ENCODE results near the gene HVCN1.
A peak's percentile ranks its signal among the peaks of the same experiment; 100 is the strongest.
"Not testable (repeated sequence)": the region's sequence is repeated elsewhere in the genome, so short reads cannot be mapped to it uniquely, and the experiment has no call there.

HVCN1 gene

DNA sequence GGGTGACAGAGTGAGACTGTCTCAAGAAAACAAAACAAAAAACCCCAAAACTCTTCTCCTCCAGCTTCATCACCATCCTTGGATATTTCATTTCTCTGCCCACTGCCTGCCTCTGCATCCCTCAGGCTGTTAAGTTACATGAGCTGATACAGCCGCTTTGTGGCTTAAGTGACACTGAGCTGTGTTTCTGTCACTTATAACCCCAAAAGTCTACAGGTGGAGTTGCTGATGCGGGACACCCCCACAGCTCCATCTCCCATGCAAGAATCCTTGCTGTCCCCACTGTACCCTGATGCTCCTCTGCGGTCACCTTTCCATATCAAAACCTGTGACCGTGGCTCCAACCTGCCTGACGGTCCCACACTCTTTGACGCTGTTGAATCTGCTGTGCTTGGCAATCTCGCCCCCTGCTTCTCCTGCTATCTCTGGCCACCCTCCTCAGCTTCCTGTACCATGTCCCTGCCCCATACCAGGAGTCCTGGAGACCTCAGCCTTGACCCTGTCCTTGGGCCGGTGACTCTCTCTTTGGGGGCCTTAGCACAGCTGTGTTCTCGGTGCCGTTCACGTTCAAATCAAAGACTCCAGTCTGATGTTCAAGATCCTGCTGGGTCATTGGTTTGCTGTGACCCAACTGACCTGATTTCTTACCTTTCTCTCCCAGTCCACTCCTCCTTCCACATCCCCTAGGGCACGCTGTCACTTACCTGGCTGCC lies 20.3 kb downstream of the HVCN1 start:
- no peak for DNase-seq (ENCODE audit: low read depth)

DNA sequence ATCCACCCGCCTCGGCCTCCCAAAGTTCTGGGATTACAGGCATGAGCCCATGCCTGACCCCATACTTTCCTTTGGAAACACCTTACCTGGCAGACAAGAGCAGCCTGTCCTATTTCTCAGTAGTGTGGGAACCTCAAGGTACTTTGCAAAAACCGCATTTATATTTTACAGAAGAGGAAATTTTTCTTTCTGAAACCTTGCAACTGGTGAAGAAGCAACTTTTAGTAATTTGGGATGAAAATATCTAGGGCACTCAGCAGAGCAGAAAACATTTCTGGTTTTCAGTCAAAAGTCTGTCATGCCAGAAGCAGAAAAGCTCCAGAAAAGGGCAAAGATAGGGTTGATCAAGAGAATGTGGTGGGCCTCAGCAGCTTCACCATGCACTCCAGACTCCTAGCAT lies 21.2 kb downstream of the HVCN1 start:
- DNase-seq (ENCODE audit: low read depth): no peak

DNA sequence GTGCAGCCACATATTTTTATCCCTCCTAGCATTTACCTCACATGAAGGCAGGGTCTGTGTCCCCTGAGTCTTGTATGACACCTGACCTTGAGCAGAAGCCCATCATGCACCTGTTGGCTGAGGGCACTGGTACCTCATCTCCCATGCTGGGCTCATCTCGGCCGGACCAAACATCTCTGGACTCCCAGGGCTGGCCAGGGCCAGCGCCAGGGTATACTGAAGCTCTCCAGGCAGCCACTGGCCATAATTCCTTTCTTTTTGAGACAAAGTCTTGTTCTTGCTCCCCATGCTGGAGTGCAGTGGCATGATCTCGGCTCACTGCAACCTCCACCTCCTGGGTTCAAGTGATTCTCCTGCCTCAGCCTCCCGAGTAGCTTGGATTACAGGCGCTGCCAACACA lies 22.0 kb downstream of the HVCN1 start:
- no peak for DNase-seq (ENCODE audit: low read depth)

DNA sequence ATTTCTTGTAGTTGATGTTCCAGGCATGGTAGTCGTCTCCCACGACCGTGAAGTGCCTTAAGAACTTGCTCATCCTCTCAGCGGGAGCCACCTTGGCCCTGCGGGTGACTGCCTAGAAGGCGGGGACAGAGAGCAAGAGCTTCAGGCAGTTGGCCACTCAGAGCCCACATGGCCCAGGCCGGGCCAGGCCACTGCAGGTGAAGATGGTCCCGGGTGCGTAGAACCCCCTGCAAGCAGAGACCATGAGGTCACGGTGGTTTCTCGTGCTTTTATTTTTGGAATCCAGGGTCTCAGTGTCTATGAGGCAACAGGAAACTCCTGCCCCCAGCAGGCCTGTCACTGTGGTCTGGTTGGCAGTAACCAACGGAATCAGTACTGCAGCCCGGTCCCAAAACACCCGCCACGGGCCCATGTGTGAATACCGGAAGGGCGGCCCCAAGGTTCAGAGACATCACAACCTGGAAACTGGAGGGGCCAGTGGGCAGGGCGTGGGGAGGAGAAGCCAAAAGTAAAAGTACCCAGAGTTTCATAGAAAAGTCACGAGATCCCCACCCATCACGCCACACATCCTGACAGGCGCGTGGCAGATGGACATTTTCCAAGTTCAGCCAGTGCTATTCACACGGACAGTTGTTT lies 27.5 kb downstream of the HVCN1 start:
- no peak for DNase-seq (ENCODE audit: low read depth)

DNA sequence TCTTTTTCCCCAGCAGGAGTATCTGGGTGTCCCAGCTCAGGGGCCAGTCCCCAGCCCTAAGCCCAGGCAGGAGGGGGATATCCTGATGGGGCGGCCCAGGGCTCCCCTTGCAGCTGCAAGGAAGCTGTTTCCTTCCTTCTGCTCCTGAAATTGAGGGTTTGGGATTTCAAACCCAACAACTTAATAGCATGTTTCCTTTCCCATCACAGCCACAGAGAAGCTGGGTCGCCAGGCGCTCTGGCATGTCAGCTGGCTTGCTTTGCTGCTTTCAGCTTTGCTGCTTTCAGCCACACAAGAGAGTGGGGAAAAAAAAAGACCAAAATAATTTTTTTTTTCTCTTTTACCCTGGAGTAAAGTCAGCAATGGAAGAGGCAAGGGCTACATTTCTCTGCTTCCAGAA lies 30.0 kb downstream of the HVCN1 start:
- DNase-seq (ENCODE audit: low read depth): no peak

DNA sequence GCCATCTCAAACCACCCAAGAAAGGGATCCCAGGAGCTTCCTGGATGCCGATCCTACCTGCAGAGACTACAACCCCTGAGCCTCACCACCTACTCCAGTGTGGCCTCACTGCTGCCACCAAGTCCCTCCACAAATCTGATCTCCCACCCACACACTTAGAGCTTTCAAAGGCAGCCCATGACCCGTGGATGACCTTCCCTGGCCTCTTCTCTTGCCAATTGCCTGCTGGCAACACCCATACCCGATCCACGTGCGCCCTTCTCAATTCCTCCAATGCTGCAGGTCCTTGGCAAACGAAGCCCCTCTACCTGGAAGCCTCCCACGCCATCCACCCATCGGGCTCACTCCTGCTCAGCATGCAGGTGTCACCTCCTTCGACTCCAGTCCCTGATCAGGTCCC lies 30.7 kb downstream of the HVCN1 start:
- no peak for DNase-seq (ENCODE audit: low read depth)

DNA sequence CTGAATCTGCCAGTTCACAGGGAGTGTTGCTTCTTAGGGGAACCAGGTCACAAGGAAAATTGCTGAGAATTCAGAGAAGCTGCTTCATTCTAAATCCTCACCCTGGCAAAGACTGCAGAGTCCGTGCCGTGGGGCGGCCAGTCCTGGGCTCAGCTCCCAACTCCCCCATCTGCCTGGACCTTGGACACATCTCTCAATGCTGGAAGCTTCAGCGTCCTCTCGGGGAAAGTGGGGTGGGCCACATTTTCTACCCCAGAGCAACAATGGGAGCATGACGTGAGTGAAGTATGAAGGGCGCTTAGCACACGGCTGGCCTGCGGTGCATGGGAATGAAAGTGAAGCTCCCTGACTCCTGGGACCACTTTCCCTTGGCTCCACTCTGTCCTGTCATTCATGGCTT lies 31.2 kb downstream of the HVCN1 start:
- no peak for DNase-seq (ENCODE audit: low read depth)

DNA sequence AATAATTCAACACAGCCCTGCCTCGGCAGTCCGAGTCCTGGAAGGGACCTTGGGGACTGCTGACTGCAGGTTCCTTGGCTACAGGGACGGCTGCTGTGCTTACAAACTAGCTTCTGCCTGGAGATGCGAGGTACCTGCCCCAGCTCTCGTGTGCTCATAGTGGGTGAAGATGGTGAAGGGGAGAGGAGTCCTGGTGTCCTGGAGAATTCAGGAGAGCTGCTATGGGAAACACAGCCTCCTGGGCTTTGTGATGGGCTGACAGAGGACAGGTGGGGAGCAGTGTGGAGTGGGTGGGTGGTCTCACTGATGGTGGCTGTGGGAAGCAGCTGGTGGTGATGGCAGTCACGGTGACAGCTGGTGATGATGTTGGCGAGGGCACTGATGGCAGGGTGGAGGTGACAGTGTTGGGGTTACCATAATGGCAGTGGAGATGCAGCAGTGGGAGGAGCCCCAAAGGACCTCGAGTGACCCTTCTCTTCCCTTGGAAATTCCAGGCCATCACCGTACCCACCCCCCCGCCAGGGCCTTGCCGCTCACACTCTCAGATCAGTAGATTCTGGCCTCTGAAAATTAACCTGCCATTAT lies 32.8 kb downstream of the HVCN1 start:
- no peak for DNase-seq (ENCODE audit: low read depth)

DNA sequence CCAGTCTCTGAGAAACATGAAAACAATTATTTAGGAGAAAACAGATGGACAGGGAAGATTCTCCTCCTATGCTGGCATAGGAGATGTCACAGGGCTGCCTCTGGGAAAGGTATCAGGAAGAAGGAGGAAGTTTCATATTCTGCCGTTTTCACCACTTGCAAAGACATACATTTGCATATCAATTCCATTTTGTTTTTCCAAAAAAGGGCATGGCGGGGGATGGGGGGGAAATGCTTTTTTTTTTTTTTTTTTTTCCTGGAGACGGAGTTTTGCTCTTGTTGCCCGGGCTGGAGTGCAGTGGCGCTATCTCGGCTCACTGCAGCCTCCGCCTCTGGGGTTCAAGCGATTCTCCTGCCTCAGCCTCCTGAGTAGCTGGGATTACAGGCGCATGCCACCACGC lies 34.7 kb downstream of the HVCN1 start:
- not testable (repeated sequence) for DNase-seq (ENCODE audit: low read depth)

DNA sequence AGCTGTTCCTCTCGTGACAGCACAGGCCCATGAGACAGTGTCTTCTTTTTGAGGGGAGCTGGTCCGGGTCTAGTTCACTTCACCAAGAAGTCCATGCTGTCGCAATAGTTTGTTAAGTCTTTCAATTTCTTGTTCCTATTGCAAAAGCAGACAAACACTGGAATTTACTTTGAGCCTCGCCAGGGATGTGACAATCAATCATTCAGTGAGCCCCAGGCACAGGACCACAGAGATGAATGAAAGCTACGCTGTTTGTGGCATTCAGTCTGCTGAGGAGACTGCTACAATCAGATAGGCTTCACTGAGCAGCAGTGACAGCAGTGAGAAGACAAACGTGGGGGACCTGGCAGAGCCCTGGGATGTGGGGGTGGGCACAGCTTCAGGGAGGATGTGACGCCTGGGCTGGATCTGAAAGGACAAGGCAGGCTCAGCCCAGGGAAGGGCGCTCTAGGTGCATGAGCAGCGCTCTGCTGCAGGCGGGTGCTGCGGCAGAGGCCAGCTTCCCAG lies 39.5 kb downstream of the HVCN1 start:
- DNase-seq (ENCODE audit: low read depth): no peak

DNA sequence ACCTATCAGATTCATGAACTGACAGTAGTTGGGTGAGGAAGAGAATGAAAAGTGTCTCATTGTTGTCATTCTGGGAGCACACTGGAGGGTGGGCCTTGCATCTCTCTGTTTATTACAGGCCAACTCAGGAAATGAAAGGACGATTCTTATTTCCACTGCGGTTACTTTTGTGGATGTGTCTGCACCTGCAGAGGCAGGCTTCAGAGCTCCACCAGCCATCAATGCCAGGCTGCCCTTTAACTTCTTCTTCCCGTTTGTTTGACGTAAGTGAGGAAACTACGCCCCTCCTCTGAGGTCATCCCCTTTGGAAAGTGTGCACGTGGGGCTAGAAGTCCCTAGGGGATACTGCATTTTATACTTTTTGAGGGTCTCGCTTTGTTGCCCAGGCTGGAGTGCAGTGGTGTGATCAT lies 41.3 kb downstream of the HVCN1 start:
- no peak for DNase-seq (ENCODE audit: low read depth)

DNA sequence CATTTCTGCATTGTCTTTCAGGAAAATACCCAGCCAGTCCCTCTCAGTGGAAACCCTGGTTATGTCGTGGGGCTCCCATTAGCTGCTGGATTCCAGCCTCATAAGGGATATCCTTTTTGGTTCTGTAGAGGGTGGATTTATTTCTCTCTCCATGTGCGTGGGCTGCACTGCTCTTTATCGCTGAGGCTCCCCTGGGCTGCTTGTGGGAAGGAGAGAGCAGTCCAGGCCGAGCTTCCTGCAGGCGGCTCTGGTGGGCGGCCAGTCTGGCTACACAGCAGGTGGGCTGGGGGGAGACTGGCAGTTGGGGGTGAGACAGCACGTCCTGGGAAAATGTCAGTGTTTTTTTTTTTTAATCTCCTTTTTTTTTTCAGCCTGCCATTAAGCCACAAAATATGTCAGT lies 47.4 kb downstream of the HVCN1 start:
- DNase-seq (ENCODE audit: low read depth): no peak

DNA sequence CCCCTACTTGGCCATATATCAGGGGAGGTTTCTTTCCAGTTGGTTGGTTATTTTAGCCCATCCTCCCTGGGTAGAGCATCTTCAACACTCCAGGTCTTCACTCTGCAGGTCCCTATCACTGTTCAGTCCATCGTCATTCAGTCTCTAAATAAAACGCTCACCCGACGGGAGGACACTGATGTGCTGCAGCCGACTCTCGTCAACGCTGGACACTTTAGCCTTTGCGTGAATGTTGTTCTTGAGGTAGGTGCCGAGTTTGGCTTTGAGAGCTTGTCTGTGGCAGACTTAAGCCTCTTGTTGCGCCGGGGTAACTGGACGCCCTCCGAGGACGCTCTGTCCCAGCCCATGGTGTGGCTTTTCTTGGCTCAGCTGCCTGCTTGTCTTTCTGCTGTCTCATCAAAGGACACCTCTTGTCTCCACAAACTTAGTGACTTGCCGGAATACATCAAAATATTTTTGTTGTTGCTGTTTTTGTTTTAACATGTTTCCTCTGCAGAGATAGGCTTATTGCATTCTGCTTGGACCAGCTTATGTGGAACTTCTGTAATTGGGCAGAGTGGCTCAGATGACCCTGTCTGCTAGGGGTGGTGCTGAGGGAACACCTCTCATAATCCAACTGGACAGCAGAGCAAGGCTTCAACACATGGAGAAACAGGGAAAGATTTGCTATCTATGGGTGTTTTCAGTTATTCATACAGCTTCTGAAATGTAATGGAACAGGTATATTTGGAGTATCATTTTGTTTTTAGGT lies 48.5 kb downstream of the HVCN1 start:
- DNase-seq (ENCODE audit: low read depth): no peak

DNA sequence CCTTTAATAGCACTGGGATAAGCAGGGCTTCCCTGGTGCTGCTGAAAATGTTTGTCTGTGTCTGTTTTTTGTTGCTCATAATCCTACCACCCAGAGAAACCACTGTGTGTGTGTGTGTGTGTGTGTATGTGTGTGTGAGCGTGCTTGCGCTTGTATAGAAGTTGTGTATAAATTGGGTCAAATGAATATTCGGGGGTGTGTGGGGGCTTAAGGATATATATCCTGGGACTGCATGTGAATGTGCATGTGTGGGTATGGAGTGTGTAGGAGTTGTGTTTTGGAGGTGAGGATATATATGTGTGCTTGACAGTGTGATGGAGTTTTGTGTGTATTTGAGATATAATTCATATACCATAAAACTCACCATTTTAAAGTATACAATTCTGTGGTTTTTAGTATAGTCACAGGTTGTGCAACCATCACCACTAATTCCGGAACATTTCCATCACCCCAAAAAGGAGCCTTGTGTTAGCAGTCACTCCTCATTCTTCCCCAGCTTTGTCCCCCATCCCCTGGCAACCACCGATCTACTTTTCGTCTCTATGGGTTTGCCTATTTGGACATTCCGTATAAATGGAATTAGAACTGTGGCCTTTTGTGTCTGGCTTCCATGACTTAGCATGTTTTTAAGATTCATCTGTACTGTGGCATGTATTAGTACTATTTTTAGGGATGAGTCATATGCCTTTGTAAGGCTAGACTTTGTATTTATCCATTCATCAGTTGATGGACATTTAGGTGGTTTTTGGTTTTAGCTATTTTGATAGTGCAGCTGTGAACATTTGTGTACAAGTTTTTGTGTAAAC lies 49.4 kb downstream of the HVCN1 start:
- peak; percentile 20 for DNase-seq (ENCODE audit: low read depth)

DNA sequence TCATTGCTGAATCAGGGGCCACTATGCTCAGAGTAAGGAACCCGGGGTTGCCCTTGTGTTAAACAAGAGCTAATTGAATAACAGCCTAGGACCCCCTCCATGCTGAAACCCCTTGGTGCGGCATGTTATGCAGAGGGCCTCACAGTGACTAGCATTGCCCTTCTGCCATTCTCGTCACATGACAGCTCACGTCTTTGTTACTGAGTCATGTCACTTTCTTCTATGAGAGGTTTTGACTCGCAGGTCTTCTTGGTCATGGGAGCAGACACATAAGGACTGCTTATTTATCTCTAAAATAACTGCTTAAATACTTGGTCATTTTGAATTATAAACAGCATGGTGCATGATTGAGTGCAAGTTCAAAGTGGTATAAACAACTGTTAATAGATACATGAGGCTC lies 50.1 kb downstream of the HVCN1 start:
- DNase-seq (ENCODE audit: low read depth): no peak

DNA sequence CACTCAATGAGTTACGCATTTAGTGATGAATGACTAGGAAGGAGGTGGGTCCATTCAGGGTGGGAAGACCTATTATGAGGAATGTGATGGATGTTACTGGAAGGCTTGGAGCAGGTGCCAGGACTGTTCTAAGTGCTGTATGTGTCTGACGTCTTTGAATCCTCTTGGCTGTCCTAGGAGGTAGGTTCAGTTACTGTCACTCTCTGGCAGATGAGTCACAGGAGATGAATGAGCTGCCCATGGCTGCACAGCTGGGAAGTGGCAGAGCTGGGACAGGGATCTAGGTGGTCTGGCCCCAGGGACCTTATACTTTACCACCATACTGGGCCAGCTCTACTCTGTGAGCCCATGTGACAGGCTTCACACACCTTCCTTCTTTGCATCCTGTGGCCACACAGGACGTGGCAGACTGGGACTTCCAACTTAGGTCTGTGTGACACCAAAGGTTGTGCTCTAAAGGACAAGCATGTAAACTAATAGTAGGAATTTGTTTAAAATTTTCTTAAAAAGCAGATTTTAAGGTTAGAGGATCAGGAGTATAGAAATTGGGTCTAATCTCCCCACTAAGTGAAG lies 51.0 kb downstream of the HVCN1 start:
- no peak for DNase-seq (ENCODE audit: low read depth)

DNA sequence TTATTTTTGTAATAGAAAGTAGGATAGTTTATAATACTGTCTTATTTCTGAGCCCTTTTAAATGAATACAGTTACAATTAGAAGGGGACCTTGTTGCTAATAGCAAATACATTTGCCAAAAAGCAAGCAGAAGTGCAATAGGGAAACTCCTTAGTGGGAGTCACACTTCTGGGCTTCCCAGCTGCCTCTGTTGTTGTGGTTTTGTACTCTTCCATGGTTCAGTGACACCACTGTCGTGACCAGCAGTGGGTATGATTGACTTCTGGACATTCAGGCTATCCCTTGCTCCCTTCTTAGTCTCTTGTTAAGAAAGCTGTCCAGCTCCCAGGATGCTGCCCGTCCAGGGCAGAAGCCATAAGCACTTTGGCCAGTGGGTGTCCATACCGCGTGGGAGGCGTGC lies 52.4 kb downstream of the HVCN1 start:
- no peak for DNase-seq (ENCODE audit: low read depth)

DNA sequence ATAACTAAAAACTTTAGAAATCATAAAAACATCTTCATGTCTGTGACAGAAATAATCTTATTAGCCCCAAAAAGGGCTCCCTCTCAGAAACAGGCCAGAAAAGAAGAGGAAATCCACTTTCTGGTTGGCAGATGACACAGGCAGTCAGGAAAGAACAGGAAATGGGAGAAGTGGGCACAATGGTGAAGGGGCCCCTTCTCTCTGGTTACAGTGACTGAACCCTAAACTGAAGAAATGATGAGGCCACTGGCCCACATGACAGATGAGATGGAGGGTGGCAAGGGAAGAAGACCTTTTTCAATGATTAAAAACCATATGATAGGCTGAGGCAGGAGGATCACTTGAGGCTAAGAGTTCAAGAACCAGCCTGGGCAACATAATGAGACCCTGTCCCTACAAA lies 53.9 kb downstream of the HVCN1 start:
- no peak for DNase-seq (ENCODE audit: low read depth)

DNA sequence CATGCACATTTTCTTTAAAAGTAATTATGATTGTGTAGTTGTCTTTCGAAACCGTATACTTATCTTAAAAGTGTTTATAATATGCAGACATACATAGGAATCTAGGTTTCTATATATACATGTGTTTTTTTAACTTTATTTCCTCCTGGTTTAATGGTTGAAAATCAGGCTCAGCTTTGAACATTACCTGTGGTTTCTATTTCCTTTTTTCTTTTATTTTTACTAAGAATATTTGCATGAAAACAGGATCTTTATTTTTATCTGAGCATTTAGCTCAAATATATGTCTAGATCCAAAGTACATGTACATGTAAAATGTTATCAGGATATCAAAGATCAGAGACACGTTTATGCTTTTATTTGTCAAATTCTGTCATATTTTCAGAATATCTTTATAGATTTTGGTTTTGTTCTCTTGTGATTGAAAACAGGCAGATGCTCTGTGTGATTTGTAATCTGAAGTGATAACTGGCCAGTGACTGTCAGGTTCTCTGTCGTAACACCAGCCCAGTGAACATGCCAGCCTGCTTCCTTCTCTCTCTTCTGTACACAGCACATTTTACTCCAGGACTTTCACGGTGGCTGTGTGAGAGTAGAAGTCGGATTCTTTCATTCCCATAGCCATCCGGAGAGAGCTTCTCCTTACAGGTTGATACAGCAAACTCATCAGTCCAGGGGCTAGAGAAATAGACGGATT lies 61.3 kb downstream of the HVCN1 start:
- DNase-seq (ENCODE audit: low read depth): no peak

DNA sequence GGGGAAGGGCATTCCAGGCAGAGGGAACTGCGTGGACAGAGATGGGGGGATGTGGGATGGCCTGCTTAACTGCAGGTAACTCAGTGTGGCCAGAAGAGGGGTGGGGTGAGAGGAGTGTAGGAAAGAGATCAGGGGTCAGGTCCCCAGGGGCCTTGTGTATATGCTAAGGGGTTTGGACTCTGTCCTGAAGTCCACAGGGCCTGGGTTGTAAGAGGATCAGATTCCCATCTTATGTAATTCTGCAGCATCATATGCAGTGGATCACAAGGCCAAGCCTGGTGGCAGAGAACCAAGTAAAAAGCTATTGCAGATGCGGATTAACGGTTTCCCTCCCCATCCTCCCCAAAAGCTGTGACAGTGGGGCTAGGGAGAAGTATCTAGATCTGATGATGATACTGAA lies 66.3 kb downstream of the HVCN1 start:
- DNase-seq (ENCODE audit: low read depth): peak; percentile 59

DNA sequence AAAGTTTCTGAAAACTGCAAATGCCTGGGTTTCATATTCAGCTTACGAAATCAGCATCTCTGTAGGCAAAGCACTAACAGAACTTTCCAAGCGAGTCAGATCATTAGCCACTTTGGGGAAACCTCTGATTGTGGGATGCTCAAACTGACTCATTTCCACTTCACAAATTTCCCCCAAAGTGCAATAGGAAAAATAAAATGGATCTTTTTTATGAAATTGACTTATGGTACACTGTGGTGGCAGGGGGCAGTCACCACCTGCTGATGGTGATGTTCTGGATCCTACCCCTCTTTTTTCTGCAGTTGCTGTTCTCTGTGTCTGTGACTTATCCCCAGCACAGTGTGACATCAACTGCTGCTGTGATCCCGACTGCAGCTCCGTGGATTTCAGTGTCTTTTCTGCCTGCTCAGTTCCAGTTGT lies 69.4 kb downstream of the HVCN1 start:
- no peak for DNase-seq (ENCODE audit: low read depth)

All from fibroblast of the conjunctiva (primary cell).